Hepatocyte (in vitro differentiated cells): ENCODE results near the gene DYDC2.

ENCODE experiments used
- EZH2phosphoT487 ChIP-seq: fragments of 200-600 bp; sonication (generic); IDR thresholded peaks from one replicate; pipeline ENCODE4 v1.6.1; 2018; ENCODE audit warnings: antibody characterized with exemption, mild to moderate bottlenecking, low read depth, moderate library complexity; ENCODE audit not compliant: unreplicated experiment, severe bottlenecking
- TF ChIP-seq, protein P1 (sequence below): fragments of 200-600 bp; sonication (generic); IDR thresholded peaks from 2 replicates; pipeline ENCODE4 v1.5.1; 2016; ENCODE audit warnings: antibody characterized with exemption, mild to moderate bottlenecking; ENCODE audit not compliant: poor library complexity

DNA sequence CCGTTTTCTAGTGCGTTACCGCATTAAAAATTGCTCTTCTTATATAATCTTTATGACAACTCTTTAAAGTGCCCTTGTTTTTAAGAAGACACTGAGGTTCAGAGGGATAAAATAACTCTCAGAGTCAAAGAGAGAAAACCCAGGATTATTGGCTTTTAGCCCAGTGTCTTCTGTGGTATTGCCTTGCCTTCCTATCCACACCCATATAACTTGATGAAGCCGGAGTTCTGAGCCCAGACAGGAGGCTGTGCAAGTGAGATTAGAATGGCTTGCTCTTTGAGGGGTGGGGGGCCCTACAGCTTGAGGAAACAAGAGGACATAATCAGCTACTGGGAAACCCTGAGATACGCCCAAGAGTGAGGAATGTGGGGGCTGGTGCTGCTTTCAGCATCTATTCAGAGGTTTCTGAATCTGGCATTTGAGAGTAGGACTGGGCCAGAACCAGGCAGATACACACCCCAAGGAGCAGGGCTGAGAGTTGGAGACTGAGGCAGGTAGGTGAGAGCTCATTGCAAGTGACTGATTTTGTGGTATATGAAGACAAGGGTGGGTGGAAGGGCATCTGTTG is 54.1 kb downstream of the DYDC2 start:
- TF ChIP-seq, protein P1, sequence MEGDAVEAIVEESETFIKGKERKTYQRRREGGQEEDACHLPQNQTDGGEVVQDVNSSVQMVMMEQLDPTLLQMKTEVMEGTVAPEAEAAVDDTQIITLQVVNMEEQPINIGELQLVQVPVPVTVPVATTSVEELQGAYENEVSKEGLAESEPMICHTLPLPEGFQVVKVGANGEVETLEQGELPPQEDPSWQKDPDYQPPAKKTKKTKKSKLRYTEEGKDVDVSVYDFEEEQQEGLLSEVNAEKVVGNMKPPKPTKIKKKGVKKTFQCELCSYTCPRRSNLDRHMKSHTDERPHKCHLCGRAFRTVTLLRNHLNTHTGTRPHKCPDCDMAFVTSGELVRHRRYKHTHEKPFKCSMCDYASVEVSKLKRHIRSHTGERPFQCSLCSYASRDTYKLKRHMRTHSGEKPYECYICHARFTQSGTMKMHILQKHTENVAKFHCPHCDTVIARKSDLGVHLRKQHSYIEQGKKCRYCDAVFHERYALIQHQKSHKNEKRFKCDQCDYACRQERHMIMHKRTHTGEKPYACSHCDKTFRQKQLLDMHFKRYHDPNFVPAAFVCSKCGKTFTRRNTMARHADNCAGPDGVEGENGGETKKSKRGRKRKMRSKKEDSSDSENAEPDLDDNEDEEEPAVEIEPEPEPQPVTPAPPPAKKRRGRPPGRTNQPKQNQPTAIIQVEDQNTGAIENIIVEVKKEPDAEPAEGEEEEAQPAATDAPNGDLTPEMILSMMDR = no peak
- TF ChIP-seq EZH2phosphoT487 = no peak
